Right lobe of liver (tissue), 6 donors: ENCODE results near the gene HID1. TPM values are rescaled to one million over a fixed set of nuclear protein-coding genes. Genes with fewer than 3 reads are reported as not detected.

ENCODE experiments used
- ATAC-seq, 4 donors: fragments of 200-7000 bp; cut with Tn5 transposase; one replicate each; pipeline ENCODE4 v1.9.1; 2020; ENCODE audit warnings: mild to moderate bottlenecking in 4 of 4, moderate library complexity in 4 of 4
- DNase-seq, 3 donors: peaks; one replicate each; pipeline ENCODE4 v3.0.0-alpha.2; 2020
- H3K27ac ChIP-seq, 3 donors: fragments of 200-600 bp; one replicate each; pipeline ENCODE4 v1.8.0; 2022
- H3K27me3 ChIP-seq, 2 donors: fragments of 200-600 bp; one replicate each; pipeline ENCODE4 v1.8.0; 2022
- H3K36me3 ChIP-seq, 4 donors: fragments of 200-600 bp; sonication (generic) in 1 of 4; one replicate each; pipeline versions ENCODE4 v1.5.1 to v1.8.0; 2017 to 2022; ENCODE audit warnings: control low read depth in 1 of 4
- H3K4me1 ChIP-seq, 4 donors: fragments of 200-600 bp; sonication (generic) in 1 of 4; one replicate each; pipeline versions ENCODE4 v1.5.1 to v1.8.0; 2017 to 2022; ENCODE audit warnings: control low read depth in 1 of 4
- H3K4me3 ChIP-seq, 3 donors: fragments of 200-600 bp; one replicate each; pipeline ENCODE4 v1.8.0; 2022
- H3K9me3 ChIP-seq, 4 donors: fragments of 200-600 bp; sonication (generic) in 1 of 4; one replicate each; pipeline versions ENCODE4 v1.5.1 to v1.8.0; 2017 to 2022; ENCODE audit warnings: control low read depth in 1 of 4
- POLR2A ChIP-seq: fragments of 450-650 bp; IDR thresholded peaks from one replicate; pipeline ENCODE4 v1.6.1; 2017; ENCODE audit warnings: antibody characterized with exemption, mild to moderate bottlenecking
- WGBS: methylation state at CpG from one replicate; pipeline ENCODE4 v1.1.6; 2018; ENCODE audit warnings: low coverage, low lambda C conversion rate; ENCODE audit not compliant: insufficient coverage; ENCODE audit errors: missing lambda C conversion rate; 5-methylcytosine and 5-hydroxymethylcytosine counted together
- intact Hi-C, 2 donors: fragments of 100-400 bp; cut with DNase I; formaldehyde crosslinking; loops; one replicate each; pipeline versions ENCODE4 v1.11.2 to v1.14.1; 2022
- total RNA-seq, 6 experiments: library from RNA; depleted of rRNA in 2 of 6; stranded (reverse); fragments of >200 nt in 2 of 6; fragmentation: NEBNext Ultra II Directional in 3 of 6; extraction: Animal tissue kit (Norgen Biotek cat#: 25700) in 3 of 6; gene quantifications; one replicate each; pipeline versions ENCODE4 v1.1.0 to v1.2.4, GENCODE V29; 2016 to 2023
- TF ChIP-seq, protein P1 (sequence below), 4 donors: fragments of 200-600 bp in 3 of 4; fragments of 450-650 bp in 1 of 4; IDR thresholded peaks; one replicate each; pipeline versions ENCODE4 v1.5.1 to v1.8.0; 2016 to 2022; ENCODE audit warnings: antibody characterized with exemption in 4 of 4, mild to moderate bottlenecking in 2 of 4
- donor health status: DM: no; HTN: yes; CAD: no.
- donor health status: DM: no; HTN: no; CAD: no.
- donor health status: DM: no; HTN: no; CAD: no.
- donor health status: DM: no; HTN: yes; CAD: no.
- donor health status: DM: no; HTN: yes; CAD: no.

HID1 gene
- total RNA-seq, 6 experiments from 2014 or later = 3.5 to 6.6 (median 4.5) TPM

GRCh38 chr17:74919440-74920305 lies 52.9 kb downstream of the HID1 start:
- Histone ChIP-seq H3K27me3 (peaks cover 0 to 16% of the 10 kb centered on the region in 2 donors), H3K4me3 (no peak overlapping the region), H3K36me3 (no peaks in the 10 kb centered on the region), H3K27ac (no peak overlapping the region), H3K4me1 (peaks cover 0 to 12% (median 4%) of the 10 kb centered on the region in 4 donors), H3K9me3 (no peaks in the 10 kb centered on the region)
- intact Hi-C loops = loop anchor here in 1 of 2 donors (5.0 kb wide), 1 partner anchor 38 kb away; no protein-coding TSS in a partner anchor
- DNase-seq (no peak), ATAC-seq (peak; percentile 18 to 51 (median 42))
- 70% methylated on average over 15 of the region's 67 CpGs for WGBS
- TF ChIP-seq, protein P1, sequence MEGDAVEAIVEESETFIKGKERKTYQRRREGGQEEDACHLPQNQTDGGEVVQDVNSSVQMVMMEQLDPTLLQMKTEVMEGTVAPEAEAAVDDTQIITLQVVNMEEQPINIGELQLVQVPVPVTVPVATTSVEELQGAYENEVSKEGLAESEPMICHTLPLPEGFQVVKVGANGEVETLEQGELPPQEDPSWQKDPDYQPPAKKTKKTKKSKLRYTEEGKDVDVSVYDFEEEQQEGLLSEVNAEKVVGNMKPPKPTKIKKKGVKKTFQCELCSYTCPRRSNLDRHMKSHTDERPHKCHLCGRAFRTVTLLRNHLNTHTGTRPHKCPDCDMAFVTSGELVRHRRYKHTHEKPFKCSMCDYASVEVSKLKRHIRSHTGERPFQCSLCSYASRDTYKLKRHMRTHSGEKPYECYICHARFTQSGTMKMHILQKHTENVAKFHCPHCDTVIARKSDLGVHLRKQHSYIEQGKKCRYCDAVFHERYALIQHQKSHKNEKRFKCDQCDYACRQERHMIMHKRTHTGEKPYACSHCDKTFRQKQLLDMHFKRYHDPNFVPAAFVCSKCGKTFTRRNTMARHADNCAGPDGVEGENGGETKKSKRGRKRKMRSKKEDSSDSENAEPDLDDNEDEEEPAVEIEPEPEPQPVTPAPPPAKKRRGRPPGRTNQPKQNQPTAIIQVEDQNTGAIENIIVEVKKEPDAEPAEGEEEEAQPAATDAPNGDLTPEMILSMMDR (IDR thresholded peaks at IDR 0.05) = peak; percentile 7 to 42 (median 28)
- no peak for TF ChIP-seq POLR2A

GRCh38 chr17:74918906-74919305 lies 53.7 kb downstream of the HID1 start:
- no peak for ATAC-seq
- TF ChIP-seq, protein P1 (IDR thresholded peaks at IDR 0.05) = no peak
- no peak for TF ChIP-seq POLR2A

GRCh38 chr17:74917430-74917829 lies 55.1 kb downstream of the HID1 start:
- H3K4me1 ChIP-seq = no peaks in the 10 kb centered on the region
- H3K4me3 ChIP-seq = no peak overlapping the region
- no peaks in the 10 kb centered on the region for H3K27me3 ChIP-seq
- no peaks in the 10 kb centered on the region for H3K36me3 ChIP-seq
- no peaks in the 10 kb centered on the region for H3K9me3 ChIP-seq
- H3K27ac ChIP-seq = no peak overlapping the region
- ATAC-seq = peak in 3 of 4 donors; percentile 18 to 50 (median 28)
- TF ChIP-seq POLR2A = no peak
- TF ChIP-seq, protein P1 (IDR thresholded peaks at IDR 0.05) = no peak
- intact Hi-C loops = no loop called here
- 34% methylated on average over 4 of the region's 10 CpGs for WGBS
- DNase-seq = no peak

More at GRCh38 chr17:74918906-74919305, 53.7 kb downstream of the HID1 start:
- H3K27ac ChIP-seq = no peak overlapping the region
- H3K4me3 ChIP-seq = no peak overlapping the region
- WGBS = 78% methylated on average over 3 of the region's 5 CpGs
- no peaks in the 10 kb centered on the region for H3K36me3 ChIP-seq
- H3K4me1 ChIP-seq = peaks cover 0 to 9% (median 4%) of the 10 kb centered on the region in 4 donors
- H3K9me3 ChIP-seq = no peaks in the 10 kb centered on the region
- intact Hi-C loops = no loop called here
- H3K27me3 ChIP-seq = peaks cover 0 to 11% of the 10 kb centered on the region in 2 donors
- no peak for DNase-seq

- Histone ChIP-seq H3K27ac (no peak overlapping the region), H3K36me3 (no peaks in the 10 kb centered on the region), H3K4me3 (no peak overlapping the region), H3K9me3 (no peaks in the 10 kb centered on the region), H3K4me1 (no peaks in the 10 kb centered on the region), H3K27me3 (no peaks in the 10 kb centered on the region)
- no peak for ATAC-seq
- intact Hi-C loops = no loop called here
- TF ChIP-seq POLR2A = no peak
- TF ChIP-seq, protein P1 (IDR thresholded peaks at IDR 0.05) = no peak
- 79% methylated on average over 9 of the region's 11 CpGs for WGBS
- no peak for DNase-seq
Measured at GRCh38 chr17:74916851-74917199, 55.7 kb downstream of the HID1 start.
